HG02884 (cell line): ENCODE results near the gene PLA2G7.
A peak's percentile ranks its signal among the peaks of the same experiment; 100 is the strongest.
"Not testable (repeated sequence)": the region's sequence is repeated elsewhere in the genome, so short reads cannot be mapped to it uniquely, and the experiment has no call there.

Experiments
- ATAC-seq: cut with Tn5 transposase; IDR thresholded peaks from one replicate; pipeline ENCODE4 v1.9.1; 2021; ENCODE audit warnings: mild to moderate bottlenecking, moderate library complexity; ENCODE audit not compliant: unreplicated experiment

PLA2G7 gene

GRCh38 chr6:46734867-46735719 lies at the start of gene PLA2G7:
PLA2G7 (minus strand) TSS chr6:46735375; CDS start chr6:46722891, 12,484 bp downstream.
- no peak for ATAC-seq

GRCh38 chr6:46784535-46784934 lies 49.4 kb upstream of the PLA2G7 start:
- no peak for ATAC-seq

- ATAC-seq = no peak
Observed at GRCh38 chr6:46781478-46782378, 46.6 kb upstream of the PLA2G7 start.

- ATAC-seq = no peak
Observed at GRCh38 chr6:46777476-46778346, 42.5 kb upstream of the PLA2G7 start.

- no peak for ATAC-seq
Observed at GRCh38 chr6:46776070-46776712, 41.0 kb upstream of the PLA2G7 start.

- not testable (repeated sequence) for ATAC-seq
Observed at GRCh38 chr6:46774736-46775135, 39.6 kb upstream of the PLA2G7 start.

GRCh38 chr6:46773201-46773855 lies 38.2 kb upstream of the PLA2G7 start:
- ATAC-seq = peak; percentile 37

- ATAC-seq = peak; percentile 70
Observed at GRCh38 chr6:46772762-46773161, 37.6 kb upstream of the PLA2G7 start.

GRCh38 chr6:46772016-46772415 lies 36.8 kb upstream of the PLA2G7 start:
- no peak for ATAC-seq

GRCh38 chr6:46764961-46765360 lies 29.8 kb upstream of the PLA2G7 start:
- no peak for ATAC-seq

- ATAC-seq = not testable (repeated sequence)
Observed at GRCh38 chr6:46764280-46764679, 29.1 kb upstream of the PLA2G7 start.

GRCh38 chr6:46763466-46763865 lies 28.3 kb upstream of the PLA2G7 start:
- ATAC-seq = no peak

- no peak for ATAC-seq
Observed at GRCh38 chr6:46760925-46761324, 25.8 kb upstream of the PLA2G7 start.

- no peak for ATAC-seq
Observed at GRCh38 chr6:46758960-46759753, 24.0 kb upstream of the PLA2G7 start.

- no peak for ATAC-seq
Observed at GRCh38 chr6:46757214-46757596, 22.0 kb upstream of the PLA2G7 start.

GRCh38 chr6:46756469-46757213 lies 21.5 kb upstream of the PLA2G7 start:
- ATAC-seq = no peak

GRCh38 chr6:46755865-46756264 lies 20.7 kb upstream of the PLA2G7 start:
- no peak for ATAC-seq

GRCh38 chr6:46751658-46752057 lies 16.5 kb upstream of the PLA2G7 start:
- no peak for ATAC-seq
